GM06990 (cell line): ENCODE data around the gene SCN8A.

Source experiments
- DNase-seq: peaks from one replicate; pipeline ENCODE4 v3.0.0-alpha.2; 2011; ENCODE audit not compliant: insufficient read length; ENCODE audit errors: extremely low read depth
- H3K27me3 ChIP-seq: replicated peaks from 2 replicates; pipeline ENCODE4 v1.6.0; 2011; ENCODE audit warnings: low read length; ENCODE audit not compliant: control insufficient read depth, insufficient read depth
- H3K36me3 ChIP-seq: 2 replicates; pipeline ENCODE4 v1.5.1; 2011; ENCODE audit warnings: low read length; ENCODE audit not compliant: control insufficient read depth, insufficient read depth
- H3K4me3 ChIP-seq: replicated peaks from 2 replicates; pipeline ENCODE4 v1.5.1; 2011; ENCODE audit warnings: low read depth, mild to moderate bottlenecking, control low read depth, low read length
- CTCF ChIP-seq: IDR thresholded peaks from 2 replicates; pipeline ENCODE4 v1.5.1; 2011; ENCODE audit warnings: low read length, control low read depth, mild to moderate bottlenecking, inconsistent platforms; ENCODE audit not compliant: insufficient read depth, poor library complexity, severe bottlenecking

Gene SCN8A

GRCh38 chr12:51838036-51838435 lies 247.0 kb downstream of the SCN8A start:
- Histone ChIP-seq H3K4me3 (no peak overlapping the region), H3K27me3 (no peaks in the 10 kb centered on the region; the same call in none of the 2 replicates), H3K36me3 (no peaks in the 10 kb centered on the region)
- no peak for DNase-seq
- TF ChIP-seq CTCF: no peak

DNA sequence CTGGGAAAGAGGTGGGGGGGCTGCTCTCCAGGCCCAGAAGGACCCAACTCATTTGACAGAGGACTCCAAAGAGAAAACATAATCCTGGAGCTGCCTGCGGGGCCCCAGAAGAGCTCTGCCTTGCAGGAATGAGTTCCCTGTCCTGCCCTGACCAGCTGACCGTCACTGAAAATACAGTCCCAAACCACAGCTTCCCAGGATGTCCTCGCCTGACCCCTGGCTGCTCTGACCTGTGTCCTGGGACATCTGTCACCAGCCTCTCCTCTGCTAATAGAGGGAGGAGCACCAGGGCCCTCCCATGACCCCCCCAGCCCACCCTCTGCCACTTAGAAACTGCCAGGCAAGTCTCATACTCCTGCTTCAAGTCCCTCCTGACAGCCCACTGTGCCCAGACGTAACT lies 247.7 kb downstream of the SCN8A start:
- no peak for DNase-seq
- H3K36me3 ChIP-seq: no peaks in the 10 kb centered on the region
- no peak for TF ChIP-seq CTCF
- no peak overlapping the region for H3K4me3 ChIP-seq
- H3K27me3 ChIP-seq: no peaks in the 10 kb centered on the region; the same call in none of the 2 replicates

- Histone ChIP-seq H3K4me3 (no peak overlapping the region), H3K36me3 (no peaks in the 10 kb centered on the region), H3K27me3 (no peaks in the 10 kb centered on the region; the same call in none of the 2 replicates)
- TF ChIP-seq CTCF: no peak
- DNase-seq: no peak
Measured at GRCh38 chr12:51839310-51839947, 248.4 kb downstream of the SCN8A start.

DNA sequence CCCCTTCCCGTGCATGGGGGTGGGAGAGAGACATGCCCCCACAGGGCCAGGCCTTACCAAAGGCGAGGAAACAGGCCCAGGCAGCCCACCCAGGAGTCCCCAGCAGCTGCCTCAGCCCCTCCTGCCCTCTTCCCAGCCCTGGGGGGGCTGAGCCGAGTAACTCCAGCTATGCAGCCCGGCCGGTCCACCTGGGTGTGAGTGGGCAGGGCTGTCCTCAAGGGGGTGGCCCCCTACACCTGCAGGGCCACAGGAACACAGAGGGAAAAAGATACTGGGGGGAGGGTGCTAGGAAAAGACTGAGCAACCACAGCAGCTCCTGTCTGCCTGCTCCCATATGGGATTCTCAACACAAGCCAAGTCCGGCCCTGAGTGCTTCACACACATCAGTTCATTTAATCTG lies 249.9 kb downstream of the SCN8A start:
- no peaks in the 10 kb centered on the region for H3K36me3 ChIP-seq
- no peaks in the 10 kb centered on the region; the same call in none of the 2 replicates for H3K27me3 ChIP-seq
- no peak for TF ChIP-seq CTCF
- DNase-seq: no peak
- no peak overlapping the region for H3K4me3 ChIP-seq

GRCh38 chr12:51841727-51842126 lies 250.7 kb downstream of the SCN8A start:
- Histone ChIP-seq H3K36me3 (no peaks in the 10 kb centered on the region), H3K4me3 (no peak overlapping the region), H3K27me3 (no peaks in the 10 kb centered on the region; the same call in none of the 2 replicates)
- DNase-seq: no peak
- no peak for TF ChIP-seq CTCF

- DNase-seq: no peak
- Histone ChIP-seq H3K4me3 (no peak overlapping the region), H3K36me3 (no peaks in the 10 kb centered on the region), H3K27me3 (peaks cover 2% of the 10 kb centered on the region)
- no peak for TF ChIP-seq CTCF
Measured at GRCh38 chr12:51844854-51845253, 253.8 kb downstream of the SCN8A start.
